GM12878 (cell line): ENCODE results near the gene RTL3. TPM values are rescaled to one million over a fixed set of nuclear protein-coding genes. Genes with fewer than 3 reads are reported as not detected.

Experiments used
- ATAC-seq: fragments of 200-7000 bp; cut with Tn5 transposase; 3 replicates; pipeline ENCODE4 v1.9.1; 2020; ENCODE audit warnings: mild to moderate bottlenecking, moderate library complexity
- BruUV-seq: library from RNA; stranded (reverse); fragments of 400-500 nt; replicated peaks from 2 replicates; lab custom pipeline; 2021; lab: Mats Ljungman, UMichigan
- CTCF ChIA-PET: fragments of 300-600 bp; sonication (Branson Sonifier 250); formaldehyde crosslinking; extraction: SDS; loops from one replicate; lab custom pipeline; 2021; ENCODE audit warnings: inconsistent platforms; lab: Yijun Ruan, JAX
- POLR2A ChIA-PET: fragments of 350-600 bp; formaldehyde crosslinking; extraction: SDS; loops from one replicate; lab custom pipeline; 2021; ENCODE audit warnings: inconsistent platforms; lab: Charles Lee
- RAD21 ChIA-PET: fragments of 300-600 bp; sonication (Branson Sonifier 250); formaldehyde crosslinking; loops from one replicate; lab custom pipeline; 2023; ENCODE audit warnings: antibody characterized with exemption; ENCODE audit not compliant: unreplicated experiment; lab: Charles Lee
- SMC1A ChIA-PET: fragments of 300-600 bp; sonication (Branson Sonifier 250); formaldehyde crosslinking; loops from one replicate; lab custom pipeline; 2023; ENCODE audit not compliant: unreplicated experiment, uncharacterized antibody; lab: Charles Lee
- DNase-seq: peaks from one replicate; pipeline ENCODE4 v3.0.0-alpha.2; 2011; ENCODE audit warnings: low read depth, low spot score
- FAIRE-seq: peaks from 3 replicates; lab custom pipeline; 2011; peaks lifted over from hg19 to GRCh38; lab: Jason Lieb, UNC
- H2AFZ ChIP-seq: 2 replicates; pipeline ENCODE4 v1.6.0; 2011; ENCODE audit warnings: low read depth, low read length, control low read depth; ENCODE audit not compliant: control insufficient read depth
- H3K27ac ChIP-seq: 2 replicates; pipeline ENCODE4 v1.5.1; 2011; ENCODE audit warnings: control low read depth; ENCODE audit not compliant: control insufficient read depth, insufficient read depth
- H3K27me3 ChIP-seq, 2 experiments: replicated peaks in 1 of 2; 2 replicates each; pipeline versions ENCODE4 v1.6.0 to v1.6.1; 2011; ENCODE audit warnings: low read length in 1 of 2; ENCODE audit not compliant: control insufficient read depth in 2 of 2, insufficient read depth in 2 of 2
- H3K36me3 ChIP-seq, 2 experiments: 2 replicates each; pipeline ENCODE4 v1.5.1; 2011; ENCODE audit warnings: low read length in 1 of 2; ENCODE audit not compliant: control insufficient read depth in 2 of 2, insufficient read depth in 2 of 2
- H3K4me1 ChIP-seq: 2 replicates; pipeline ENCODE4 v1.6.1; 2011; ENCODE audit warnings: mild to moderate bottlenecking, low read length, moderate library complexity, mixed read lengths; ENCODE audit not compliant: control insufficient read depth, insufficient read depth
- H3K4me2 ChIP-seq: 2 replicates; pipeline ENCODE4 v1.6.0; 2011; ENCODE audit warnings: control low read depth; ENCODE audit not compliant: control insufficient read depth, insufficient read depth
- H3K4me3 ChIP-seq: fragments of 200-600 bp; sonication (generic); 2 replicates; pipeline ENCODE4 v1.5.1; 2016
- H3K79me2 ChIP-seq: 2 replicates; pipeline ENCODE4 v1.6.0; 2011; ENCODE audit warnings: low read length; ENCODE audit not compliant: control insufficient read depth, insufficient read depth
- H3K9ac ChIP-seq: 2 replicates; pipeline ENCODE4 v1.8.0; 2011; ENCODE audit warnings: low read length, control low read depth, mixed read lengths; ENCODE audit not compliant: control insufficient read depth, insufficient read depth
- H3K9me3 ChIP-seq: replicated peaks from 3 replicates; pipeline ENCODE4 v1.5.1; 2011; ENCODE audit warnings: mild to moderate bottlenecking, low read length; ENCODE audit not compliant: control insufficient read depth, insufficient read depth
- H4K20me1 ChIP-seq: 2 replicates; pipeline ENCODE4 v1.6.0; 2011; ENCODE audit not compliant: control insufficient read depth, insufficient read depth
- BCL11A ChIP-seq: IDR thresholded peaks from 2 replicates; pipeline ENCODE4 v1.6.1; 2011; ENCODE audit warnings: low read depth, low read length
- CHD1 ChIP-seq: IDR thresholded peaks from 2 replicates; pipeline ENCODE4 v1.6.1; 2012; ENCODE audit warnings: low read depth, low read length, improper control_type of control experiment
- CREB1 ChIP-seq: IDR thresholded peaks from 2 replicates; pipeline ENCODE4 v1.6.1; 2012; ENCODE audit warnings: low read depth, mild to moderate bottlenecking, inconsistent platforms
- ETV6 ChIP-seq, 2 experiments: fragments of 450-650 bp in 1 of 2; IDR thresholded peaks in 1 of 2; conservative IDR thresholded peaks in 1 of 2; 2 replicates each; pipeline ENCODE4 v1.6.1; 2014; ENCODE audit warnings: antibody characterized with exemption in 1 of 2, borderline replicate concordance in 1 of 2, low read depth in 1 of 2, mild to moderate bottlenecking in 1 of 2, moderate library complexity in 1 of 2
- HDGF ChIP-seq: fragments of 450-650 bp; IDR thresholded peaks from 2 replicates; pipeline ENCODE4 v1.6.1; 2016; ENCODE audit warnings: antibody characterized with exemption
- MTA3 ChIP-seq: IDR thresholded peaks from 2 replicates; pipeline ENCODE4 v1.6.1; 2012; ENCODE audit warnings: low read length, inconsistent platforms, borderline replicate concordance
- NR2C2 ChIP-seq: IDR thresholded peaks from 2 replicates; pipeline ENCODE4 v1.6.1; 2011; ENCODE audit warnings: borderline replicate concordance, low read depth; ENCODE audit not compliant: control insufficient read depth, insufficient read length
- ZNF274 ChIP-seq: IDR thresholded peaks from one replicate; pipeline ENCODE4 v1.8.0; 2011; ENCODE audit not compliant: insufficient read length, insufficient read depth
- WGBS: methylation state at CpG from one replicate; pipeline ENCODE4 v1.1.6; 2016; ENCODE audit warnings: low lambda C conversion rate; ENCODE audit not compliant: insufficient replicate concordance, insufficient coverage; ENCODE audit errors: missing lambda C conversion rate; 5-methylcytosine and 5-hydroxymethylcytosine counted together
- in situ Hi-C: fragments of 300-500 bp; cut with MboI; formaldehyde crosslinking; loops from 9 replicates; pipeline ENCODE4 v1.14.3; 2018; ENCODE audit warnings: mixed read lengths
- intact Hi-C: fragments of 100-400 bp; cut with micrococcal nuclease; formaldehyde crosslinking; loops from one replicate; pipeline ENCODE4 v1.14.2; 2022; ENCODE audit not compliant: unreplicated experiment
- polyA plus RNA-seq, 11 experiments: library from polyadenylated mRNA; depleted of rRNA in 4 of 11; unstranded in 6 of 11; stranded (reverse) in 5 of 11; fragments of >200 nt; fragmentation: Nextera tagmentation in 4 of 11; fragmentation: Illumina TruSeq in 1 of 11; extraction: Ambion mirVana in 4 of 11; extraction: Trizol in 1 of 11; gene quantifications; 1 replicate in 1 of 11; 2 replicates in 10 of 11; pipeline versions ENCODE4 v1.2.1 to v1.2.3, GENCODE V29; 2011 to 2016; ENCODE audit warnings: inconsistent platforms in 2 of 11, missing spikeins in 2 of 11, low read depth in 1 of 11
- total RNA-seq, 4 experiments: library from RNA; depleted of rRNA in 3 of 4; stranded (reverse); fragments of >200 nt in 3 of 4; fragmentation: Illumina TruSeq in 1 of 4; extraction: Trizol in 1 of 4; gene quantifications; 2 replicates each; pipeline versions ENCODE4 v1.2.1 to v1.2.3, GENCODE V29; 2013 to 2021
- TF ChIP-seq, protein P1 (sequence below): fragments of 450-650 bp; conservative IDR thresholded peaks from 2 replicates; pipeline ENCODE4 v1.6.1; 2017; ENCODE audit warnings: mild to moderate bottlenecking, moderate library complexity

The RTL3 gene
- total and polyA plus RNA-seq, 10 of the 15 experiments (the other 5 are each of a cell fraction or from before 2014, with no cell fraction given) = 0.09 to 1.5 (median 0.27) TPM; not detected in 1

DNA sequence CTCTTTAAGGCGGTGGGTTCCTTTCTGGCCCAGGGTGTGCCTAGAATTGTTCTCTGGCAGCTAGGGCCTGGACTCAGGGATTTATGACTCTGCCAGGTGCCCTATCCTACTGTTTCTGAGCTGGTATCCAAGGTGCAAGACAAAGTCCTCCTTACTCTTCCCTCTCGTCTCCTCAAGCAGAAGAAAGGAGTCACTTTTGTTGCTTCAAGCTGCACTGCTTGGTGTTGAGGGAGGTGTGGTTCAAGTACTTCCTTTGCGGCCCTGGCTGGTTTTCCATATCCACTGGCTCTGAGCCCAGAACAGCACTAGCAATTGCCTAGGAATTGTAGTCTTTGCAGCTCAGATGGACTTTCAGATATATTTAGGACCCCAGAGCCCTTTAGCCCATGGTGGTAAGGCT is 39.3 kb downstream of the RTL3 start:
- FAIRE-seq = no peak
- no peaks in the 10 kb centered on the region for H3K4me1 ChIP-seq
- no TSS peak for BruUV-seq
- H3K9me3 ChIP-seq = no peaks in the 10 kb centered on the region; the same call in 2 of the 3 replicates
- H3K27me3 ChIP-seq = no peaks in the 10 kb centered on the region; a peak in 1 of 4 replicates
- H3K4me2 ChIP-seq = no peak overlapping the region
- ATAC-seq = no peak
- SMC1A ChIA-PET = no interaction called here
- TF ChIP-seq CHD1 = no peak
- TF ChIP-seq ETV6 (conservative IDR thresholded peaks at IDR 0.05 in 1 of 2, IDR thresholded peaks at IDR 0.05 in 1 of 2; ENCODE audit: borderline replicate concordance in 1 of 2, low read depth in 1 of 2) = no peak
- no peak for TF ChIP-seq BCL11A
- TF ChIP-seq CREB1 = no peak
- no peak for TF ChIP-seq NR2C2
- TF ChIP-seq MTA3 = no peak
- no peak for TF ChIP-seq HDGF
- TF ChIP-seq, protein P1, sequence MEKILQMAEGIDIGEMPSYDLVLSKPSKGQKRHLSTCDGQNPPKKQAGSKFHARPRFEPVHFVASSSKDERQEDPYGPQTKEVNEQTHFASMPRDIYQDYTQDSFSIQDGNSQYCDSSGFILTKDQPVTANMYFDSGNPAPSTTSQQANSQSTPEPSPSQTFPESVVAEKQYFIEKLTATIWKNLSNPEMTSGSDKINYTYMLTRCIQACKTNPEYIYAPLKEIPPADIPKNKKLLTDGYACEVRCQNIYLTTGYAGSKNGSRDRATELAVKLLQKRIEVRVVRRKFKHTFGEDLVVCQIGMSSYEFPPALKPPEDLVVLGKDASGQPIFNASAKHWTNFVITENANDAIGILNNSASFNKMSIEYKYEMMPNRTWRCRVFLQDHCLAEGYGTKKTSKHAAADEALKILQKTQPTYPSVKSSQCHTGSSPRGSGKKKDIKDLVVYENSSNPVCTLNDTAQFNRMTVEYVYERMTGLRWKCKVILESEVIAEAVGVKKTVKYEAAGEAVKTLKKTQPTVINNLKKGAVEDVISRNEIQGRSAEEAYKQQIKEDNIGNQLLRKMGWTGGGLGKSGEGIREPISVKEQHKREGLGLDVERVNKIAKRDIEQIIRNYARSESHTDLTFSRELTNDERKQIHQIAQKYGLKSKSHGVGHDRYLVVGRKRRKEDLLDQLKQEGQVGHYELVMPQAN = no peak
- TF ChIP-seq ZNF274 = no peak
- TF ChIP-seq, all 136 proteins: peak for 0
- Histone ChIP-seq H3K79me2 (no peaks in the 10 kb centered on the region), H4K20me1 (no peaks in the 10 kb centered on the region), H2AFZ (no peak overlapping the region), H3K4me3 (no peak overlapping the region), H3K36me3 (no peaks in the 10 kb centered on the region), H3K9ac (no peak overlapping the region), H3K27ac (no peak overlapping the region)
- no peak for DNase-seq
- ChIA-PET CTCF (no interaction called here), POLR2A (no interaction called here), RAD21 (no interaction called here)
- intact Hi-C loops = no loop called here
- in situ Hi-C loops = no loop called here
- WGBS = 65% methylated on average over 3 of the region's 3 CpGs
